Measurements from ENCODE around the gene SLC10A7.

The SLC10A7 gene

DNA sequence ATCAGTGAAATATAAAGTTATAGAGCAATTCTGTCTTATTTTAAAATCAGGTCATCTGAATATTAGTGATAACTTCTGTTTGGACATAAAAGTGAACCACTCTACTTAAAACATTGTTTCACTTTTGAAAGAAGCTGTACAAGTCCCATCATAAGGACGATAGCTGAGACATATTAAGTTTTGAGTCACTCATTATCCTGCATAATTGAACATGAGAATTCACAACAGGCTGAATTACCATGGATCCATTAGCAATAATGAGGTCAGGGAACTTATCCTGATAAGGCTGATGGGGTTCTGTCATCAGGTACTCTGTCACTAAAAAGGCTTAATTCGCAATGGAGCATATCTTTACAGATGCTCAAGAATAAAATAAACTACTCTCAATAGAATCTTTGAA lies 227.0 kb downstream of the SLC10A7 start:
- no peak for DNase-seq

- DNase-seq: no peak
Observed at GRCh38 chr4:146292508-146292907, 229.2 kb downstream of the SLC10A7 start.

- DNase-seq: no peak
Observed at GRCh38 chr4:146291313-146291712, 230.4 kb downstream of the SLC10A7 start.

DNA sequence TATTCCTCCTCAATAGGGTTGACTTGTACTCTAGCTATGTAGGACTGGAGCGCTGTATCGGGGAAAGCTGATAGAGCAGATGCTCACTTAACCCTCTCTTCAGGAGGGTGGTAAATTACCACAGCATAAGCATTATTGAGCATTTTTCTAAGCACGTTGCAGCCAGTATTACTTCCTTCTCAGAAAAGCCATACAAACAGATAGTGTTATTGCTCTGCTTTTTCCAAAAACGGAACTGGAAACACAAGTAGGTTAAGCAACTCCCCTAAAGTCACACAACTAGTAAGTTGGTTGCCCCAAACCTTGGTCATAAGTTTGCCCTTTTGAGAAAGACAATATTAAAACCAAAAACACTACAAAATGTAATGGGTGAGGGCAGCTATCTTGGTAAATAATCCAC lies 233.5 kb downstream of the SLC10A7 start:
- DNase-seq: no peak

DNA sequence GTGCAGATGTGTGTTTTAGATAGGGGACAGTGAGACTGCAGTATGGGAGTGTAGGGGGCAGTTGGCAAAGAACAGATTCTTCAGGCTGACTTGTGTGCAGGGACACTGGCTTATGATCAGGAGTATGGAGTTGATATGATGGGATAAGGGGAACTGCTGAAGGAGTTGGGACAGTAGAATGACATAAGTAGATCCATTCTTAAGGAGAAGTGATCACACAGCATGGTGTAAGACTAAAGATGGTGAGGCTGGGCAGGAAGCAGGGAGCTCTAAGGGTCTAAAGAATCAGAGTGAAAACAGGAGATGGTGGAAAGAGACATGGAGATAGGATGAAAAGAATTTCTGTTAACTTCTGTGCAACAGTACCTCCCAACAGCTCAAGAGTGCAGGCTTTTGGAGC lies 236.7 kb downstream of the SLC10A7 start:
- no peak for DNase-seq

GRCh38 chr4:146283758-146284651 lies 237.7 kb downstream of the SLC10A7 start:
- no peak for DNase-seq

DNA sequence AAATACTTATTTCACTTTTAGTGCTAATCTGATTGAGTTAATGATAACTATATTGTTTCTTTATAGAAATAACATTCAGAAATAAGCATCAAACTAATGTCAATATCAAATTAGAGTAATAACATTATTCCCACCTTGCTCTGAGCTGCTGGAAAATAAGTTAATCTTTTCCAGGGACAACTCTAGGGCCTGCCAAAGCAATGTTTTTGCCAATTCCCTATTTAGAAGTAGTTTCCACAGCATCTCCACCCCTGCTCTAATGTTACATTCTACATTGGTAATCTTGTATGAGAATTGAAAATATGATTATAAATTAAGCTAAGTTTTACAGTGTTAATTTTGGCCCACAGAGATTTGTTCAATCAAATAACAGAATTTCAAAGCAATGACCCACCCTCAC lies 239.1 kb downstream of the SLC10A7 start:
- DNase-seq: no peak

GRCh38 chr4:146278986-146279385 lies 242.8 kb downstream of the SLC10A7 start:
- no peak for DNase-seq

DNA sequence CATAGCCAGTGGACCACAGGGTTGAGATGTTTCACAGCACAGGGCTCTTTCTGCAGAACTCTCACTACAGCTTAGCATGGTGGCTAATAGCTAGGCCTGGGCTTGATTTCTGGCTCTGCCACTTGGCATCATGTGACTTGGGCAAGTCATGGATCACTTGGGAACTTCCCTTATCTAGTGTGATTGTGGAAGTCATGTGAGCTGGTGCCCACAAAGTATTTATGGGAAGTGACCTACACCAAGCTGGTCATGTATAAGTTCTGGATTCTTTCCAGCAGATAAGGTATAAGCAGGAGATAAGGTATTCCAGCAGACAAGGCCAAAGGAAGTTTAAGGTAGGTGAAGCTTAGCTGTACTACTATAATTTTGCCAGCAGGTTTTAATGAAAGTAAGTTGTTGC lies 246.4 kb downstream of the SLC10A7 start:
- no peak for DNase-seq

DNA sequence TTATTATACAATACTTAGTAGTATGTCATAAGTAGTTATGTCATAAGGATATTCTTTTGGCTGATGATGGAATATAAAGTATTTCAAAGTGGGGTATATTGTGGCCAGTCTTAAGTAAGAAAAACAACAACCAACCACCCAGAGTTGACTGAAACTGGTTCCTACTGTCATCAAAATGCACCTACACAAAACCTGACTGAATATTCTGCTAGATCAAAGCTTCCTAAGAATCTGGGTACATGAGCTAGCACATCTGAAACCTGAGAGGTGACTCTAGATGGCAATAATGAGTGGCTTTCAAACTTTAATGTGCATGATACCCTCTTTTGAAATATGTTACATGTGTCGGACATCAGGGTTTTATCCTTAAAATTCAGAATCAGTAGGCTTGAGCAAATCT lies 247.0 kb downstream of the SLC10A7 start:
- no peak for DNase-seq

DNA sequence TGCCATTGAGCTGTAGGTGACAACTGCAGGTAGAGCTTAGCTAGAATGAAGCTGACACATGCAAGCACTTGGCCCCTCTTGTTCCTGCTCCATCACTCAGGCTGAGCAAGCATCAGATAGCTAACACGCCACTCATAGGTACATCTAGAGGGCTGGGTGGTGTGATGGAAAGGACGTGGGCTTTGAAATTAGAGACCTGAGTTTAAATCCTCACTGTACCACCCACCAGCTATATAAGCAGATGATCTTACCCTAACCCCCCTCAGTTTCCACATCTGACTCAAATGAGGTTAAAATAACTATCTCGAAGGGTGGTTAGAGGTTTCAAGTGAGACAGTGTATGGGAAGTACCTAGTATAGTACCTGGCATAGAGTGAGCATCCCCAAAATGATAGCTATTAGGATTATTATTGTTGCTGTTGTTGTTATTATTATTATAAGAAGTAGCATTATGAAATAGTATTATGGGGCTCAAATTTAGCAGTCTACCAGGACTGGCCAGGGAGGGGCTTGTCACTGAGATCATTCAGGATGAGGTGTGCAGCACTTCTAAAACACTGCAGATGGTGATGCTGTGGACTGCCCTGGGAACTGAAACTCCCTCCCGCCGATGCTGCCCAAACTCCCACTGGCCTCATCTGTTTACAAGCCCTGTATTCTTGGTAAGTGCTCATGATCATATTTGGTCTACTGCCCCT lies 248.4 kb downstream of the SLC10A7 start:
- no peak for DNase-seq

GRCh38 chr4:146271466-146271865 lies 250.3 kb downstream of the SLC10A7 start:
- no peak for DNase-seq

GRCh38 chr4:146269228-146269653 lies 252.5 kb downstream of the SLC10A7 start:
- no peak for DNase-seq

- DNase-seq: no peak
Observed at GRCh38 chr4:146267826-146268225, 253.9 kb downstream of the SLC10A7 start.

DNA sequence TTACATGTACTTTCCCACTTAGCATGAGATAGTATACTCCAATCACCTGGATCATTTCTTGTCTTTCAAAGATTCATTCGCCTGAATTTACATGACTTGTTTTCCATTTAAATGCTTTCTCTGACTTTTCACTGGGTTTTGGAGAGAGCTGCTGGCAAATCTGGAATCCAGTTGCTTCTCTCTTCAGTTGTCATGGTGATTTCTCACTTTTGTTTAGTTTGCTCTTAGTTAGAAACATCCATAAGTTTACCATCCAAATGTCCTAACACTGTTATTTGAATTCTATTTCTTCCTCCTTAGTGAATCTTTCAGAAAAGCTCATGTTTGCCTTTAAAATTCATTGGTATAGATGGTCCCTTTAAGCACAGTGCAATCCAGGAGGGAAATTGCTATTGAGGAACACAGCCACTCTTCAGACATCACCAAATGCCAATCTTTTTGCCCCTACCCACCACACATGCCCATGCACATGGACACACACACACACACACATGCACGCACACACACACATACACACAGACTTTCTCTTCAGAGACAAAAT lies 255.7 kb downstream of the SLC10A7 start:
- no peak for DNase-seq

GRCh38 chr4:146263793-146264192 lies 257.9 kb downstream of the SLC10A7 start:
- DNase-seq: no peak

- no peak for DNase-seq
Observed at GRCh38 chr4:146261041-146261440, 260.7 kb downstream of the SLC10A7 start.

DNA sequence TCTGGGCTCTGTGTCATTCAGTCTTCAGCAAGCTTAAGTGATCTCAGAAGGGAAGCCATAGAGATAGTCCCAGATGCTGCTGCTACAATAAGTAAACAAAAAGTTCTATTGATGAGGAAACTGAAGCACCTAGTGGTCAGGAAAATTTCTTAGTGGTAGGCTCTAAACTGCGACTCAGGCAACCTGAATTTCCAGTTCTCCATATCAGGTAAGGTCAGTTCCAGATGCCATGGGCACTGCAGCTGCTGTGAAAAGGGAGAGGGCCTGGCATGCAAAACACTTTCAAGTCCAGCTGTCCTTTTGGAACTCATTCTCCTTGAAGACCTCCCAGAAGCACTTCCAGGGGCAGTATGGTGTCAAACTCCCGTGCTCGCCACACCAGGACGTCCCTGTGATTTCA lies 261.2 kb downstream of the SLC10A7 start:
- no peak for DNase-seq

- no peak for DNase-seq
Observed at GRCh38 chr4:146257511-146257910, 264.2 kb downstream of the SLC10A7 start.

- DNase-seq: no peak
Observed at GRCh38 chr4:146256328-146256727, 265.4 kb downstream of the SLC10A7 start.

DNA sequence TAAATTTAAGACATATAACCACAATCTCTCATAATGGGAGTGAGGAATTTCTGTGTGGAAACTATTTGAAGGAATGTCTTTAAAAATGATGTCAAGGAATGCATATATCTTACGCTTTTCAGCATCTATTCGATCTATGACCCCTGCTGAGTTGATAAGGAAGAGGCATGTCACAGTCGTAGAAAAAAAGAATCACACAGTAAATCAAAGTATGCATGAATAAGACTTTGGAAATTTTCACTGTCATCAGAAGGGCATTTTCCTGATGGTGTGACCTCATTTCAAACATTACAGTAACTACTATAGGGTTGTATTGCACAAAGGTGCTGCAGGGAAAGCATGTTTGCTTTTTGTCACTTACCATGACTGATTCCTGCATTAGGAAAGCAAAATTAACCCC lies 265.9 kb downstream of the SLC10A7 start:
- no peak for DNase-seq

DNA sequence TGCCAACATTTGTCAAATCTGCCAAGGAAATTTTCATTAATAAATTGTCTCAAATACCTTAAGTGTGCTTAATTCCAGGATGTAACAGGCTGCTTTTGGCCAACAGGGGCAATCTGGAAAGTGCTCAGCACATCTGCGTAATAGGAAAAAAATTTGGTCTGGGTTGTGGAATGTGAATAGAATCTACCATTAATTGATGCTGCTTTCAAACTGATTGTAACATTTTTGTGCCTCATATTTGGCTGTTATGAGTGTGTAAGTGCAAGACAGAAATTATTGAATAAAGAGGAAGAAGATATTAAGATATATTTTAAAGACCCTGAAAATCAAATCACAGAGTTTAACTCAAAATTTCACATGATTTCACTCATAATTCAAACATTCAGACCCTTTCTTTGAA lies 266.3 kb downstream of the SLC10A7 start:
- DNase-seq: no peak

DNA sequence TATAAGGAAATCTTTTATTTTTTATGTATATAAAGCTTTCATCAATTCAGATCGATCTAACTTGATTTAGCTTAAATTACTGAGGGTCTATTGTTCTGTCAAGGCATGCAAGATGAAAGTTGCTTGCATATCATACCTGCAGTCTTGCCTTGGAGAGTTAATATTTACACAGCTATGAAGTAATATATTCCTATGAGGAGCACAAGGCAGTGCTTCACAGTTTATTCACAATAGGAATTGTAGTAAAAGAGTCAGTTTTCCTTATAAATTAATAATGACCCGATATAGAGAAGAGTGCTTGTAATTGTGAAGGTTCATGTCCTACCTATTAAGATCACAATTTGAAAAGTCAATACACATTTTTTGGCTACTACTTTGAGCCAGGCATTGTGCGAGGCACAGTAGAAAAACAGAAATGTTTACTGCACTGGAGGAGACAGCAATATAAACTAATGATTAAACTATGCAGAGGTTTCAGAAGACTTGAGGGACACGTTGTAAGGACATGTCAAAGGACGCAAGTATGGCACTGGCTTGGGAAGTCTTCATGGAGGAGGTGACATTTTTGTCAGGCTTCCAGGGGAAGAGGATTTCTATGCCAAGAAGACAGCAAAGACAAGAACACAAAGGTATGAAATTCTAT lies 268.6 kb downstream of the SLC10A7 start:
- DNase-seq: no peak

DNA sequence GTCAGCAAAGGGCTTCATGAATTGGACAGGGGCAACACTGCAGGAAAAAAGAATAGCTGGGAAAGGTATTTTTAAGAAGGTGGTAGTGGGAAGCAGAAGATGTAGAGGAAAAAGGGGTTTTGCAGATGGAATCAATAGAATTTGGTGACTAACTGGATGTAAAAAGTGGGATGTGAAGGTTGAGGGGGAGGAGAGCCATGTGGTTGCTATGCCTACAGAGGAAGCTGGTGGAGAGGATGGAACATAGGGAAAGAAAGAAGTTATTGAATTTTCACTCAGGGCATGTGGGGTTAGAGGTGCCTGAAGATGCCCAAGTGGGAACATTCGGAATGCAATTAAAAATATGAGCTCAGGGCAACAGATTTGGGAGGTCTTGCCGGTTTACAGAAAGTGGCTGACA lies 274.4 kb downstream of the SLC10A7 start:
- no peak for DNase-seq

Data from CD4-positive, alpha-beta T cell treated with Interferon alpha-2 for 1 hour (primary cell).